HG03280 (cell line): ENCODE measurements around the gene GPR42.

Source experiments
- ATAC-seq: cut with Tn5 transposase; IDR thresholded peaks from one replicate; pipeline ENCODE4 v1.9.1; 2021; ENCODE audit warnings: mild to moderate bottlenecking, moderate library complexity; ENCODE audit not compliant: unreplicated experiment

The GPR42 gene, protein sequence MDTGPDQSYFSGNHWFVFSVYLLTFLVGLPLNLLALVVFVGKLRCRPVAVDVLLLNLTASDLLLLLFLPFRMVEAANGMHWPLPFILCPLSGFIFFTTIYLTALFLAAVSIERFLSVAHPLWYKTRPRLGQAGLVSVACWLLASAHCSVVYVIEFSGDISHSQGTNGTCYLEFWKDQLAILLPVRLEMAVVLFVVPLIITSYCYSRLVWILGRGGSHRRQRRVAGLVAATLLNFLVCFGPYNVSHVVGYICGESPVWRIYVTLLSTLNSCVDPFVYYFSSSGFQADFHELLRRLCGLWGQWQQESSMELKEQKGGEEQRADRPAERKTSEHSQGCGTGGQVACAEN

DNA sequence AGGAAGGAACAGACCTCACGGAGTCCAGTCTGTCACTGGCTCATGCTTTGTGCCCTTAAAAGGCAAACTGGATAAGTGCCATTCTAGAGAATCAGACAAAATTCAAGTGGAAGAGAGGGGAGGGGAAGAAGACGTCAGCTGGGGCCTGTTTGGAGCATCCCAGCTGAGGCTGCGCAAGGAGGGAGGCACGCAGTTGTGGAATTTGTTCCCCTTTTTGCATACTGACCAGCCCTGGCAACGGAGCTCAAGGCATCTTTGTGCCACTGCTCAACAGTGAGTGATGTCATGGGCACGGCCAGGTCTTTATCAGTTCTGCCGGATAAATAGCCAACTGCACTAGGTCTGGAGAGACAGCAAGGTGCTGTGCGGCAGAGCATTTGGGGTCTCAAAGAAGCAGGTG, at the start of gene GPR42:
Gene GPR42, plus strand, starts transcription at position 347 of the 400 bp plus-strand sequence. CDS start 292 bp downstream, outside the sequence.
- ATAC-seq = no peak

DNA sequence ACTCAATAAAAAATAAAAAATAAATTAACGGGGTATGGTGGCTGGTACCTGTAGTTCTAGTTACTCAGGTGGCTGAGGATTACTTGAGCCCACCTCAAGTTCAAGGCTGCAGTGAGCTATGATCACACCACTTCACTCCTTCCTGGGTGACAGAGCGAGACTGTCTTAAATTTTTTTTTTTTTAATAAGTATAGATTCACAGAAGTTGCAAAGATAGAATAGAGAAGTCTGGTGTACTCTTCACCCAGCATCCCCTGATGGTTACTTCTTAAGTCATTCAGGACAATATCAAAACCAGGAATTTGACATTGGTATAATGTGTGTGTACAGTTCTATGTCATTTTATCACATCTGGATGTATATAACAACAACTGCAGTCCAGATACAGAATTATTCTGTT, 49.6 kb upstream of the GPR42 start:
- ATAC-seq = no peak

DNA sequence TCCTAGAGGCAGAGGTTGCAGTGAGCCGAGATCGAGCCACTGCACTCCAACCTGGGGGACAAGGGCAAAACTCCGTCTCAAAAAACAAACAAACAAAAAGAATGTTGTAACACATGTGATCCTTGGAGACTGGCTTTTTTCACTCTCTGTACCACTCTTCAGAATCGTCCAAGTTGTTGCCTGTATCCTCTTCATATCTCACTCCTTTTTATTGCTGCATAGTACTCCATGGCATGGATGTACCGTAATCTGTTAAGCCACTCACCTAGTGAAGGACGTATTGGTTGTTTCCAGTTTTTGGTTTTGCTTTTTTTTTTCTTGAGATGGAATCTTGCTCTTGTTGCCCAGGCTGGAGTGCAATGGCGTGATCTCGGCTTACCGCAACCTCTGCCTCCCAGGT, 48.9 kb upstream of the GPR42 start:
- ATAC-seq = no peak

DNA sequence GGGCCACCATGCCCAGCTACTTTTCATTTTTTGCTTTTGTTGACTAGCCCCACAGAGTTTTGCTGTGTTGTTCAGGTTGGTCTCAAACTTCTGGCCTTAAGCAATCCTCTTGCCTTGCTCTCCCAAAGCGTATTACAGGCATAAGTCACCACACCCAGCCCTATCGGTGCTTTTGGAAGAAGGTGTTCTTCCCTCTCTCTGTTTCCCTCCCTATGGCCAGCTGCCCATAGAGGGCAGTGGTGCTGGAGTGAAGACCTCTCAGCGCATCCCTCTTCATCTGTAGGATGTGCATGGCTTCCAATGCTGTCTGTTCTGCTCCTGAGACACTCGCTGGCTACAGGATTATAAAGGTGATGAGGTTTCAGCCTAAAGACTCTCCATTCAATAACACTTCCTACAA, 43.2 kb upstream of the GPR42 start:
- no peak for ATAC-seq

DNA sequence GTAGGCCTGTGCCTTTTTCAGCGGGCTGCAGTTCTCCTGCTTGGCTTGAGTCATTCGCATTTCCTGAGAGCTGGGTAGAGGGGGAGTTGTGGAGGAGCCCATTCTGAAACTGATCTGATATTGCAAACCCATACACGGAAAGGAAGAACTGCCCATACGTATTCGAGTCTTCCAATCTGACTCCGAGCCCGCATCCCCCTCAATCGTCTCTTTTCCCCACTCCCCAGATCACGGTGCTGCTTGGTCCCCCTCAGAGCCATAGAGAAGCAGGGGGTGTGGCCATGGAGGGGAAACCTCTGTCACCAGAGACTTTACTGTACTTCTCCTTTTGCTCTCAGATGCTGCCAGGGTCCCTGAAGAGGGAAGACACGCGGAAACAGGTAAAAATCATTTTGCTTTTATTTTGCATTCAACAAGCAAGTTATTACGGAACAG, 42.0 kb upstream of the GPR42 start, which contains the start of gene CD22:
Gene CD22, plus strand, starts transcription at position 337 of the 435 bp plus-strand sequence. CDS start 2,854 bp downstream, outside the sequence.
- ATAC-seq = no peak

DNA sequence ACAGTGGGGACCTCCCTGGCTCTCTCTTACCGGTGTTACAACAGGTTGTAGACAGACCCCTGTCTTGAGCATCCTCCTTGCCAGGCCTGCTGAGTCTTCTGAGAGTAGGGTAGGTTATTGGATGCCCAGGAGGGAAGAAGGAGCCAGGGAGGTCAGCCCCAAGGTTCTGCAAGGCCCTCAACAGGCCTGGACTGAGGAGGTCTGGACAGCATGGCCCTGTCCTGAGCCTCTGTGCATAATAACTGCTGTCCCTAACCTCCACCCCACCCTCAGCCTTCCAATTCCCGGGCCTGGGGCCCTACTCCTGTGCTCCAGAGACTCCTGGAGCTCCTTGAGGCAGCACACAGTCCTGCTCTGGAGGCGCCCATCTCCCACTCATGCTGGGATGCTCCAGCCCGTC, 41.5 kb upstream of the GPR42 start:
- no peak for ATAC-seq

DNA sequence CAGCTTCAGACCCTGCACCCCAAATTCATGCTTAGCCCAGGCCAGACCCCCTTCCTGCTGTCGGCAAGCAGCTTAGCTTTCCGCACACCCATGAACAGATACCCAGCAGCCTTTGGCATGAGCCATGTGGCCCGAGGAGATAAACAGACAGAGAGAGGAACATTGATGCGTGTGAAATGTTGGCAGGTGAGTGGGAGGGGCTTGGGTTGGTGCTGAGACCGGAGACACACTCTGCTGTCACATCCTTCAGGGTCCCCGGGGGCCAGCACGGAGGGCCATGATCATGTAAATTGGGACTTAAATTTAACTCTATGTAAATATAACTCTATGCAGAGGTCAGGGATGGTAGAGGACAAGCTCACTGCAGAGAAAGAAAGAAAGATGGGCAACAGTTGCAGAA, 40.4 kb upstream of the GPR42 start:
- ATAC-seq = peak; percentile 52

DNA sequence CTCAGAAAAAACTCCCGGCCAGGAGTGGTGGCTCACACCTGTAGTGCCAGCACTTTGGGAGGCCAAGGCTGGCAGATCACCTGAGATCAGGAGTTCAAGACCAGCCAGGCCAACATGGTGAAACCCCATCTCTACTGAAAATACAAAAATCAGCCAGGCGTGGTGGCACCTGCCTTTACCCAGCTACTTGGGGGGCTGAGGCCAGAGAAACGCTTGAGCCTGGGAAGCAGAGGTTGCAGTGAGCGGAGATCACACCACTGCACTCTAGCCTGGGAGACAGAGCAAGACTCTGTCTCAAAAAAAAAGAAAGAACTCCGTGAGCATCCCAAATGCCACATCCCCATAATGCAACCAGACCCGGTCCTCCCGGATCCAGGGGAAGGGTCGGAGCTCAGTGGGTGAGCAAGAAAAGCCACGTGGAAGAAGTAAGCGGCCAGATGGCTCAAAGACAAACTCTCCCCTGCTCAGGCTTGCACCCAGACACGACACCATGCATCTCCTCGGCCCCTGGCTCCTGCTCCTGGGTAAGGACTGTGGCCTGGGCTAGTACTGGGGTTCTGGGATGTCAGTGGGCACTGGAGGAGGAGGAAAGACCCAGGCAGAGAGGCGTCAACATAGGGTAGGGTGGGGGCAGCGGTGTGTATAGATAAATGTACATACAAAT, 39.2 kb upstream of the GPR42 start:
- ATAC-seq = no peak

DNA sequence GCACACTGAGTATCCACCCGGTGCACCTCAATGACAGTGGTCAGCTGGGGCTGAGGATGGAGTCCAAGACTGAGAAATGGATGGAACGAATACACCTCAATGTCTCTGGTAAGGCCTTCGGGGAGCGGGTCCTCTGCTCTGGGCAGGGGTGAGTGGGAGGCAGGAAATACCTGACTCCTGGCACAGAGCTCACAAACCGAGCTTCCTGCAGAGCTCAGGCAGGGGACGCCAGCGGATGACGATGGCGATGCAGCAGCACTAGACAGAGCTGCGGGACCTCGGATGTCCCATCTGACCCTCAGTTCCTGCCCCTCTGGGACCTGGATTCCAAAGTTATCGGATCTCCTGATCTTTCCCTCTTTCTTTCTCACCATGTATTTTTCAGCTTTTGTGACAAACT, 38.1 kb upstream of the GPR42 start:
- no peak for ATAC-seq

DNA sequence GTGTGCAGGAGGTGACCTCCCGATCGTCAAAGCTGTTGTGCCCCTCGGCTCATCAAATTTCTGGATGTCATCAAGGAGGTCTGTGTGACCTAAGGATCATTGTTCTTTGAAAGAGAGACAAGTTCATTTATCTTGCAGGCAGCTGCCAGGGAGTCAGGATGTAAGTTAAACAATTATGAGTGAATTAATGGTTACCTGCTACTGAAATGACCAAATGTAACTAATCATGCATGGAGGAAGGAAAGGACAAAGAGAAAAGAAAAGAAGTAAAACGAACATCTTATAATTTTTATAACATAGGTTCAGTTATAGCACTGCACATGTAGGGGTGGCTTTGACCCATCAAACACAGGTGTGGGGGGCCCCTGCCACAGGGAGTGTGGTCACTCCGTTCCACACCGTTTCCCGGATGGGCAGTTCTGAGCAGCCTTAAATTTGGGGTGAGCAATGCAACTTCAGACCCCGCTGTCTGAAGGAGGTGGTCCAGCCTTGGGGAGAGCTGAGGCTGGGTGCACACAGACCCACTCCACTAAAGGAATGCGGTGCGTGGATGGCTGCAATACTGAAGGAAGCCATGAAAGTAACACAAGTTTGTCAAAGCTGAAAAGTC, 36.6 kb upstream of the GPR42 start:
- ATAC-seq = no peak

DNA sequence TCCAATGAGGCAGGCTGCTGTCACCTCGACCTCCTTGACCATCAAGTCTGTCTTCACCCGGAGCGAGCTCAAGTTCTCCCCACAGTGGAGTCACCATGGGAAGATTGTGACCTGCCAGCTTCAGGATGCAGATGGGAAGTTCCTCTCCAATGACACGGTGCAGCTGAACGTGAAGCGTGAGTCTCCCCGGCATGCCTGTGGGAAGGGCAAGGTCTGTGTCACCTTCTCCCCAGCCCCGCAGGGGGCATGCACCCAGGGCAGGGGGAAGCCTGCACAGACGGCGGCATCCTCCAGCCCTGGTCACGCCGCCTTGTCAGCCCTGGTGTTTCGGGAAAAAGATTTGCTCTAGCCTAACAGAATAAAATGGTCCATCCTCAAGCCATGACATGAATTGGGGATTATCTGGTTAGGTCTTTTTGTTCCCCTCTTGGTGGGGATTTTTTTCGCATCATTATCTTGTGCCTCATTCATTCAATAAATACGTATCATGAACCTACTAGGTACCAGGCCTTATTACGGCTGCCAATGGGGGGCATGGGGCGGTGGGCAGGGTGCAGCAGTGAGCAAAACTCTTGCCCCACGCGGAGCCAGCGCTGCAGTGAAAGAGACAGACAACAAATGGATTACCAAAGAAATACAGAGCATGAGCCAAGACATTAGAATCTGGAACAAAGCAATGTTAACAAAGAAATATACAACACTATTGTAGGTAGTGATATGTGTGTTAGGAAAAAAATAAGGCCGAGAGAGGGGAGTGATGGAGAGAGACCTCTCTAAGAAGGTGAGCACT, 34.5 kb upstream of the GPR42 start:
- no peak for ATAC-seq

DNA sequence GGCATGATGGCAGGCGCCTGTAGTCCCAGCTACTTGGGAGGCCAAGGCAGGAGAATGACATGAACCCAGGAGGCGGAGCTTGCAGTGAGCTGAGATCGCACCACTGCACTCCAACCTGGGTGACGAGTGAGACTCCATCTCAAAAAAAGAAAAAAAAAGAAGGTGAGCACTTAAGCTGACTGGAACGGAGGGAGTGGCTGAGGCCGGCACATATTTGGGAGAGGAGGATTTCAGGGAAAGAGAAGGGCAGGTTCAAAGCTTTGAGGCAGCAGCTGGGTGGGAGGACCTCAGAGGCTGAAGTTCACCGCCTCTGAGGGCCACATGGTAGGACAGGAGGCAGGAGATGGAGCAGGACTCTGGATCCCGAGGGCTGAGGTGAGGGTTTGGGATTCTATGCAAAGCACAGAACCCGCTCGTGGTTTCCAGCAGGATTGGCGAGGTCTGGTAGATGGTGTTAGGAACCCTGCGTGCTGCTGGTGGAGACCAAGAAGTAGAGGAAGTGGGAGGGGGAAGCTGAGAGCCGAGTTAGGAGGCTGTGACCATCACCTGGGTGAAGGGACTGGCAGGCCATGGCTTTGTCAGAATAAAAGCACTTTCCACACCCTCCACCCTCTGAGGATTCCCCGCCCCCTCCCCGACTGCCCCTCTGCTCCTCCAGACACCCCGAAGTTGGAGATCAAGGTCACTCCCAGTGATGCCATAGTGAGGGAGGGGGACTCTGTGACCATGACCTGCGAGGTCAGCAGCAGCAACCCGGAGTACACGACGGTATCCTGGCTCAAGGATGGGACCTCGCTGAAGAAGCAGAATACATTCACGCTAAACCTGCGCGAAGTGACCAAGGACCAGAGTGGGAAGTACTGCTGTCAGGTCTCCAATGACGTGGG, 33.5 kb upstream of the GPR42 start:
- no peak for ATAC-seq

DNA sequence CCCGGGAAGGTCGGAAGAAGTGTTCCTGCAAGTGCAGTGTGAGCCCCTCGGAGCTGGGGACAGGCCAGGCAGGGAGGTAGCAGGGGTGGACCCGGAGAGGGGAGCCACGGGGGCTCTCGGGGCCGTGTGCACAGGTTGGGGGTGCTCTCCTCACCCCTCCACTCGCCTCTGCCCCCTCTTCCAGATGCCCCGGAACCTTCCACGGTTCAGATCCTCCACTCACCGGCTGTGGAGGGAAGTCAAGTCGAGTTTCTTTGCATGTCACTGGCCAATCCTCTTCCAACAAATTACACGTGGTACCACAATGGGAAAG, 32.9 kb upstream of the GPR42 start:
- no peak for ATAC-seq

DNA sequence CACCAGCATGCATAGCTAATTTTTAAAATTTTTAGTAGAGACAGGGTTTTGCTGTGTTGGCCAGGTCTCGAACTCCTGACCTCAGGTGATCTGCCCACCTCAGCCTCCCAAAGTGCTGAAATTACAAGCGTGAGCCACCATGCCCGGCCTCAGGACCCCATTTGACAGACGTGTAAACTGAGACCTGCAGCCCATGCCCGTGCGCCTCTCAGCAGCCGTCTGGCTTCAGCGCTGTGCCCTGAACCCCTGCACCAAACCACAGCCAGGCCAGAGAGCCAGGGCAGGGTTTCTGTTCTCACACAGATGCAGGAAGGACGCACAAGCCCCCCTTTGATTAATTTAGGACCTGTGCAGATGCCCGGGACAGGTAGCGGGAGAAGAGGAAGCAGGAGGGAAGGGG, 30.4 kb upstream of the GPR42 start:
- ATAC-seq = no peak

DNA sequence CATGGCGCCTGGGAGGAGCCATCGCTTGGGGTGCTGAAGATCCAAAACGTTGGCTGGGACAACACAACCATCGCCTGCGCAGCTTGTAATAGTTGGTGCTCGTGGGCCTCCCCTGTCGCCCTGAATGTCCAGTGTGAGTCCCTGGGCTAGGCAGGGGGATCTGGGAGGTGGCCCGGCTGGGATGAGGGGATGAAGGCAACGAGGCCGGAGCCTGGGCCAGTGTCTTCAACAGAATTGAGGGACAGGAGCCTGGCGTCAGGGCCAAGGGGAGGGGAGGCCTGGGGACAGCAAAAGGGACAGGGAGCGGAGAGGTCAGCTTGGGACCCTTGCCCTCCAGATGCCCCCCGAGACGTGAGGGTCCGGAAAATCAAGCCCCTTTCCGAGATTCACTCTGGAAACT, 29.9 kb upstream of the GPR42 start:
- ATAC-seq = no peak

DNA sequence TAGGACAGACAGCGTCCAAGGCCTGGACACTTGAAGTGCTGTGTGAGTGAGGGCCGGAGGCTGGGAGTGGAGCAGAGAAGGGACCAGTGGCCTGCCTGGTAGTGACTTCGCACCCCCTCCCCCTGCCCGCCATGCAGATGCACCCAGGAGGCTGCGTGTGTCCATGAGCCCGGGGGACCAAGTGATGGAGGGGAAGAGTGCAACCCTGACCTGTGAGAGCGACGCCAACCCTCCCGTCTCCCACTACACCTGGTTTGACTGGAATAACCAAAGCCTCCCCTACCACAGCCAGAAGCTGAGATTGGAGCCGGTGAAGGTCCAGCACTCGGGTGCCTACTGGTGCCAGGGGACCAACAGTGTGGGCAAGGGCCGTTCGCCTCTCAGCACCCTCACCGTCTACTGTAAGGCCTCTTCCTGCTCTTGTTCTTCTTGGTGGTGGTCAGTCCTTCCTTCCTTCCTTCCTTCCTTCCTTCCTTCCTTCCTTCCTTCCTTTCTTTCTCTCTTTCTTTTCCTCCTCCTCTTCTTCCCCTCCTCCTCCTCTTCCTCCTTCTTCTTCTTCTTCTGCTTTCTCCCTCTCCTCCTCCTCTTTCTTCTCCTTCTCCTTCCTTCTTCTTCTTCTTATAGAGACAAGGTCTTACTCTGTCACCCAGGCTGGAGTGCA, 29.2 kb upstream of the GPR42 start:
- no peak for ATAC-seq

DNA sequence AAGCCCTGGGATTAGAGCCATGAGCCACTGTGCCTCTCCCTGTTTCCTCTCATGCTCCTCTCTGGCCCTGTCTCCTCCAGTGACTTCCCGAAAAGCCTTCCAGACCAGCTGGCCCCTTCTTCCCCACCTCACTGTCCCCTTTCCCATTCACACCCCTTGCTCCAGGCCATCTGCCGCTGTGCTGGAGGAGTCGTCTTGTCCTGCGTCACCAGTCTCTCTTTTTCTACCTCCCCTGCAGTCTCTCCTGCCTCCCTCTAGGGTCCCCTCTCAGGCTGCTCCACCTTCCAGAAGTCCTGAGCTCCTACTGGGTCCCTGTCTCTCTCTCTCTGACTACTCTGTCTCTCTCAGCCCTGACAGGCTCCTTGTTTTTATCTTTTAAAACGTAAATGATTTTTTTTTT, 28.4 kb upstream of the GPR42 start:
- ATAC-seq = no peak

DNA sequence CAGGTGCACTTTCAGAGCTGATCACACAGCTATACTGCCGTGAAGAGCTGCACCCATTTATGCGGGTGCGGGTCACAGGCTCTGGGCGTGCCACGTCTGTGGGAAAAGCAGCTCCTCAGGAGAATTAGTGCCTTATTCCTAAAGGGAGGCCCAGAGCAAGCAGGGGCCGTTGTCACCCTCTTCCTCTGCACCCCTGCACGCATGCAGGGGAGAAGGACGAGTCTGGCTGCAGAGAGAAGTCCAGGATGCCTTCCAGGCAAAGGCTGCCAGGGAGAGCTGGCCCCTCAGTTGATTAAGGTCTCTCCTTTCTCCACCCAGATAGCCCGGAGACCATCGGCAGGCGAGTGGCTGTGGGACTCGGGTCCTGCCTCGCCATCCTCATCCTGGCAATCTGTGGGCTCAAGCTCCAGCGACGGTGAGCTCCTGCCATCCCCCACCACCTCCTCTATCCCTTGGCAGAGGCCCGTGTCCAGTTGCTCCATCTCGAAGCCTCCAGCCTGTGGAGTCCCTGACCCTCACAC, 26.3 kb upstream of the GPR42 start:
- no peak for ATAC-seq

DNA sequence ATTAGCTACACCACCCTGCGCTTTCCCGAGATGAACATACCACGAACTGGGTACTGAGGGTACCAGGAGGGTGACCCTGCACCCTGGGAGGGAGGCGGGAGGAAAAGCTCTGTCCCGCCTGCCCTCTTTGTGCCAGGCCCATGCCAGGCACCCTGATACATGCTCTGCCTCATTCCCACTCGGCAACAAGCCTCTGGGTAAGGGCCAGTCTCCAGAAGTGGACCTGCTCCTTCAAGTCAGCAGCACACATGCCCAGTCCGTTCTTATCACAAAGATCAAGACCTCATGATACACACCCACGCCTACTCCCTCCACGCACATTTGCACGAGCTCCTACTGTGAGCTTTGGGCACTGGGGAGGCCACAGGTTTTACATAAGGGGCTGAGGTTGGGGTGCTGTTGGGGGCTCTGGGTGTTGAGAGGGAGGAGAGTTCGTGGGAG, 25.2 kb upstream of the GPR42 start:
- ATAC-seq = no peak
